ENCODE measurements around the gene SKIC3.

DNA sequence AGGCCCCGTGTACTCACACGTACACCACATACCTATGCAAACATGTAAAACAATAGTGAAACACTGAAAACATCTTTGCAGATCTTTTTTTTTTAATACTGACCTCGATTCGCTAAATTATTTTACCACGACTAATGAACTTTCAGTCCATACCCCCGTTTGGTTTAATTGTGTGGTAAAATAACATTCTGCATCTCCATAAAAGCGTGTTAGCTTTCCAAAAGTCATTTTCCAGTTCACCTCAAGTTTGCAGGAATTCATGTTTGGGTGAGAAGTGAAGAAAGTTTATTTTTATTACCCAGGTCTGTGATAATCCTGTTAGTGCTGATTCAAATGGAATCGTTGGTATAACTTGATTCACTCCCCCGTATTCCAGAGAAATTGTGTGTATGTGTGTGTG is 776 bp upstream of the SKIC3 start:
- TF ChIP-seq SUZ12 (IDR thresholded peaks at IDR 0.05; ENCODE audit: extremely low read depth, insufficient read depth, insufficient read length) (no peak), ZNF274 (IDR thresholded peaks at IDR 0.05; ENCODE audit: low read depth, low read length) (no peak), YY1 (IDR thresholded peaks at IDR 0.05; ENCODE audit: insufficient read depth, insufficient read length) (no peak)
